Heart right ventricle (tissue), 16 donors: ENCODE results near the gene PEAK1. TPM values are rescaled to one million over a fixed set of nuclear protein-coding genes. Genes with fewer than 3 reads are reported as not detected.

Source experiments
- ATAC-seq, 8 donors: fragments of 200-7000 bp; cut with Tn5 transposase; one replicate each; pipeline ENCODE4 v1.9.1; 2020; ENCODE audit warnings: mild to moderate bottlenecking in 8 of 8, moderate library complexity in 8 of 8, moderate number of reproducible peaks in 1 of 8
- DNase-seq, 2 donors: peaks; one replicate each; pipeline ENCODE4 v3.0.0-alpha.2; 2020
- H3K27ac ChIP-seq, 10 donors: fragments of 200-600 bp; sonication (generic) in 2 of 10; one replicate each; pipeline versions ENCODE4 v1.5.0 to v1.8.0; 2020 to 2022; ENCODE audit warnings: mild to moderate bottlenecking in 3 of 10
- H3K27me3 ChIP-seq, 7 donors: fragments of 200-600 bp; one replicate each; pipeline ENCODE4 v1.8.0; 2021 to 2022; ENCODE audit warnings: mild to moderate bottlenecking in 2 of 7
- H3K36me3 ChIP-seq, 9 donors: fragments of 200-600 bp; sonication (generic) in 1 of 9; one replicate each; pipeline versions ENCODE4 v1.5.0 to v1.8.0; 2020 to 2022; ENCODE audit warnings: mild to moderate bottlenecking in 2 of 9
- H3K4me1 ChIP-seq, 9 donors: fragments of 200-600 bp; sonication (generic) in 1 of 9; one replicate each; pipeline versions ENCODE4 v1.5.0 to v1.8.0; 2020 to 2022; ENCODE audit warnings: mild to moderate bottlenecking in 4 of 9
- H3K4me3 ChIP-seq, 10 donors: fragments of 200-600 bp; sonication (generic) in 2 of 10; one replicate each; pipeline versions ENCODE4 v1.5.0 to v1.8.0; 2020 to 2022; ENCODE audit warnings: mild to moderate bottlenecking in 7 of 10, moderate library complexity in 2 of 10
- H3K9me3 ChIP-seq, 11 donors: fragments of 200-600 bp in 10 of 11; sonication (generic) in 2 of 11; one replicate each; pipeline versions ENCODE4 v1.5.0 to v1.8.0; 2013 to 2022; ENCODE audit warnings: mild to moderate bottlenecking in 2 of 11, control low read depth in 1 of 11, moderate library complexity in 1 of 11
- WGBS, 2 donors: extraction: QIAGEN DNeasy Blood & Tissue Kit; methylation state at CpG; one replicate each; pipeline ENCODE4 v1.1.7; 2013; ENCODE audit warnings: inconsistent platforms in 1 of 2; 5-methylcytosine and 5-hydroxymethylcytosine counted together
- intact Hi-C, 10 donors: fragments of 100-400 bp; cut with DNase I; formaldehyde crosslinking; loops; one replicate each; pipeline versions ENCODE4 v1.11.1 to v1.14.2; 2022
- polyA plus RNA-seq, 2 donors: library from polyadenylated mRNA; stranded (reverse); fragments of 200-250 nt; gene quantifications; one replicate each; pipeline ENCODE4 v1.2.3, GENCODE V29; 2013
- total RNA-seq, 10 donors: library from RNA; stranded (reverse); fragmentation: NEBNext Ultra II Directional in 3 of 10; extraction: Animal tissue kit (Norgen Biotek cat#: 25700) in 3 of 10; gene quantifications; one replicate each; pipeline versions ENCODE4 v1.2.1 to v1.2.4, GENCODE V29; 2021 to 2023
- TF ChIP-seq, protein P1 (sequence below), 9 donors: fragments of 200-600 bp; sonication (generic) in 2 of 9; IDR thresholded peaks; one replicate each; pipeline versions ENCODE4 v1.5.0 to v1.8.0; 2021 to 2022; ENCODE audit warnings: antibody characterized with exemption in 9 of 9, mild to moderate bottlenecking in 5 of 9, moderate library complexity in 1 of 9
- donor health status: Arrhythmogenic right ventricular cardiomyopathy.
- donor health status: ischemic (EF 13 %, LVEDD 7.1; RV severe dilation, severe dysfunction).
- donor health status: healthy with polysubstance abuse.
- donor health status: DM: no; HTN: yes; CAD: no.
- donor health status: DM: no; HTN: no; CAD: no.
- donor health status: ischemic (EF 25% LVEDD 6.9; RV normal size, moderate dysfunction).
- donor health status: ischemic (EF 25% LVEDD 5.7; RV mildly dilated, moderate dysfunction).
- donor health status: healthy.
- donor health status: DM: yes; HTN: yes; CAD: no.
- donor health status: Ischemic cardiomyopathy.
- donor health status: ischemic (EF 35%, LVEDD 5.7; RV mildly dilated, moderate dysfunction).
- donor health status: nonischemic (EF 11% LVEDD 7.7; RV severe dilation, severe dysfunction).
- donor health status: DM: yes; HTN: yes; CAD: no.
- donor health status: PGD.
- donor health status: ischemic (EF 29% LVEDD 5.4; RV normal size, mild dysfunction).
- donor health status: nonischemic (EF 23%, LVEDD 6.1; RV moderate dilation, normal function).

The PEAK1 gene
- total and polyA plus RNA-seq, 12 donors, result 7.0 to 146 (median 90.8) TPM

DNA sequence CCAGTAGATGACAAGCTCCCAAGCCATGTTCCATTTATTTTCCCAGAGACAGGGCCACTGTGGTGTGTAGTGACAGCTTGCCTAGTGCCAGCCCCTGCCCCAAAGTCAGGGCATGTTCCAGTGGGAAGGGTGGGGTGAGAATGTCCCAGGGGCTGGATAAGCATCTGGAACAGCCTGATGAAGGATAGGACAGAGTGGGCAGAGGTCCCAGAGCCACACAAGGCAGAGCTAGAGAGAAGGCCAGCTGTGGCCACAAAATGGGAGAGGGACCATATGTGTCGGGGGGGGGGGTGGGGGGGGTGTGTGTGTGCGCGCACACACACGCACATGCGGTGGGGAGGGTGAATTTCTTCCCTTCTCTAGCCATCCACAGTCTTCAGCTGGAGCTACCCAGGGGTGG is 322.0 kb downstream of the PEAK1 start:
- TF ChIP-seq, protein P1, sequence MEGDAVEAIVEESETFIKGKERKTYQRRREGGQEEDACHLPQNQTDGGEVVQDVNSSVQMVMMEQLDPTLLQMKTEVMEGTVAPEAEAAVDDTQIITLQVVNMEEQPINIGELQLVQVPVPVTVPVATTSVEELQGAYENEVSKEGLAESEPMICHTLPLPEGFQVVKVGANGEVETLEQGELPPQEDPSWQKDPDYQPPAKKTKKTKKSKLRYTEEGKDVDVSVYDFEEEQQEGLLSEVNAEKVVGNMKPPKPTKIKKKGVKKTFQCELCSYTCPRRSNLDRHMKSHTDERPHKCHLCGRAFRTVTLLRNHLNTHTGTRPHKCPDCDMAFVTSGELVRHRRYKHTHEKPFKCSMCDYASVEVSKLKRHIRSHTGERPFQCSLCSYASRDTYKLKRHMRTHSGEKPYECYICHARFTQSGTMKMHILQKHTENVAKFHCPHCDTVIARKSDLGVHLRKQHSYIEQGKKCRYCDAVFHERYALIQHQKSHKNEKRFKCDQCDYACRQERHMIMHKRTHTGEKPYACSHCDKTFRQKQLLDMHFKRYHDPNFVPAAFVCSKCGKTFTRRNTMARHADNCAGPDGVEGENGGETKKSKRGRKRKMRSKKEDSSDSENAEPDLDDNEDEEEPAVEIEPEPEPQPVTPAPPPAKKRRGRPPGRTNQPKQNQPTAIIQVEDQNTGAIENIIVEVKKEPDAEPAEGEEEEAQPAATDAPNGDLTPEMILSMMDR (IDR thresholded peaks at IDR 0.05), result no peak

DNA sequence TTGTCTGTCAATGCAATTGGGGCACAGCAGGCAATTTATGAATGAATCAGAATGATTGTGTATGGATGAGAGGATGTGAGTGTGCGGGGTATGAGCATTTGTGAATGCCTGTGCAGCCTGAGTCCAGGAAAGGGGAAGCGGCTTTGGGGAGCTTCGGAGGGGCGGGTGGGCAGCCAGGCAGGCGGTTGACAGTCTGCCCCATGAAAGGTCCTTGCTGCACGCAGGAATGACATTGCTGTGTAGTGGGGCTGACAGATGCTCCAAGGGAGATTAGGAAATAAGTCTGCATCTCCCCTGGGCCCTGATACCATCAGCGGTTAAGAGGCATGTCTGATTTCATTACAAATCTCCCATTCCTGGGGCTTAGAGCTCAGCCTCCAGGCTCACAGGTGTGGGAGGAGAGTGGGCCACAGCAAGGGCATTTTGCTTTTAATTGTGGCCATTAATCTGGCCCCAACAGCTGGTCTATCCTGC is 322.6 kb downstream of the PEAK1 start:
- Histone ChIP-seq H3K27me3 (no peaks in the 10 kb centered on the region), H3K36me3 (no peaks in the 10 kb centered on the region), H3K27ac (no peak overlapping the region), H3K4me3 (no peak overlapping the region), H3K4me1 (no peaks in the 10 kb centered on the region), H3K9me3 (no peaks in the 10 kb centered on the region)
- DNase-seq, result no peak
- peak in 1 of 8 donors; percentile 15 for ATAC-seq
- intact Hi-C loops, result no loop called here
- TF ChIP-seq, protein P1 (IDR thresholded peaks at IDR 0.05), result no peak
- WGBS, 2 donors, result 79 to 87% methylated on average over 7 of the region's 7 CpGs

More for the DNA sequence above, 322.0 kb downstream of the PEAK1 start:
- WGBS, 2 donors, result 85 to 98% methylated on average over 5 of the region's 5 CpGs
- Histone ChIP-seq H3K9me3 (no peaks in the 10 kb centered on the region), H3K36me3 (no peaks in the 10 kb centered on the region), H3K27me3 (no peaks in the 10 kb centered on the region), H3K4me3 (no peak overlapping the region), H3K27ac (no peak overlapping the region), H3K4me1 (no peaks in the 10 kb centered on the region)
- intact Hi-C loops, result no loop called here
- DNase-seq (no peak), ATAC-seq (no peak)

DNA sequence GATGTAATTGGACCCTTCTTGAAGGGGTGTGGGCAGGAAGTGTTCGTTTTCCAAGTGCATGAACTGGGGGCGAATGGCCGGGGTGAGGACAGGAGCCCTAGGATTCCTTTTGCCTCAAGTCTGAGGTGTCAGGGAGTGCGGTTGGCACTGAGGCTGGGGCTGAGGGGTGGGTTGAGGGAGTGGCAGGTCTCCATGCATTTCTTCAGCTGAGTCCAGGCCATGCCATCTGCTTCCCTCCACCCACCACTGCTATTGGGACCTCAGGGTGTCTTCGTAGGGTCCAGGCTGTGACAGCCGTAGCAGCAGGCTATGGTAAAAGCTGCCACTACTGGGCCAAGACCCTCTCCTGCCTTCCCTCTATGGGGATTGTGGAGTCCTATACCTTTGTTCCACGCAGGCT is 323.4 kb downstream of the PEAK1 start:
- TF ChIP-seq, protein P1 (IDR thresholded peaks at IDR 0.05), result no peak
- Histone ChIP-seq H3K27me3 (no peaks in the 10 kb centered on the region), H3K36me3 (no peaks in the 10 kb centered on the region), H3K4me1 (no peaks in the 10 kb centered on the region), H3K4me3 (no peak overlapping the region), H3K9me3 (no peaks in the 10 kb centered on the region), H3K27ac (no peak overlapping the region)
- WGBS, 2 donors, result 91 to 94% methylated on average over 7 of the region's 7 CpGs
- ATAC-seq (peak in 1 of 8 donors; percentile 17), DNase-seq (no peak)
- intact Hi-C loops, result no loop called here

DNA sequence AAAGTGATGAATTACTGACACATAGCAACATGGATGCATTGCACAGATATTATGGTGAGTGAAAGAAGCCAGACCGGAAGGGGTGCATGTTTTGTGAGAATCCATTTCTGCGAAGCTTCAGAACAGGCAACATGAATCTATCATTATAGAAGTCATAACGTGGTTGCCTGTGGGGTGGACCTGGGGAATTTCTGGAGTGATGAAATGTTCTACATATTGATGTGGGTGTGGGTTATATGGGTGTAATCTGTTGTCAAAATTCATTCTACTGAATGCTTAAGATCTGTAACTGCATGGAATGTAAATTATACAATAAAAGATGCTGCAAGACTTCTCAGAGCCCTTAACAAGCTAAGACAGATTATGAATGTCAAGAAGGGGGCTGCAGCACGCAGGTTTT is 323.8 kb downstream of the PEAK1 start:
- no peaks in the 10 kb centered on the region for H3K9me3 ChIP-seq
- no peaks in the 10 kb centered on the region for H3K36me3 ChIP-seq
- ATAC-seq, result no peak
- H3K4me1 ChIP-seq, result no peaks in the 10 kb centered on the region
- H3K27ac ChIP-seq, result no peak overlapping the region
- intact Hi-C loops, result no loop called here
- DNase-seq, result no peak
- H3K4me3 ChIP-seq, result no peak overlapping the region
- TF ChIP-seq, protein P1 (IDR thresholded peaks at IDR 0.05), result no peak
- WGBS, 2 donors, result 81% methylated on average over 4 of the region's 4 CpGs
- no peaks in the 10 kb centered on the region for H3K27me3 ChIP-seq
